GM21717 (cell line): Measurements from ENCODE around the gene CARD14.
"Not testable (repeated sequence)": the region's sequence is repeated elsewhere in the genome, so short reads cannot be mapped to it uniquely, and the experiment has no call there.

ENCODE experiments used
- ATAC-seq: cut with Tn5 transposase; IDR thresholded peaks from one replicate; pipeline ENCODE4 v1.9.1; 2021; ENCODE audit warnings: mild to moderate bottlenecking, moderate library complexity; ENCODE audit not compliant: unreplicated experiment

The CARD14 gene

GRCh38 chr17:80147035-80147822 is 22.6 kb upstream of the CARD14 start, which contains the start of gene EIF4A3:
EIF4A3 (minus strand) TSS chr17:80147128; CDS start chr17:80146961, 167 bp downstream.
- ATAC-seq, result peak; percentile 75

GRCh38 chr17:80151333-80151732 is 18.5 kb upstream of the CARD14 start:
- ATAC-seq, result no peak

- no peak for ATAC-seq
Measured at GRCh38 chr17:80152081-80152702, 17.6 kb upstream of the CARD14 start.

GRCh38 chr17:80153004-80153403 is 16.8 kb upstream of the CARD14 start:
- ATAC-seq, result no peak

GRCh38 chr17:80154166-80154565 is 15.7 kb upstream of the CARD14 start:
- ATAC-seq, result no peak

GRCh38 chr17:80155600-80155999 is 14.2 kb upstream of the CARD14 start:
- ATAC-seq, result not testable (repeated sequence)

GRCh38 chr17:80158846-80159245 is 11.0 kb upstream of the CARD14 start:
- no peak for ATAC-seq

- no peak for ATAC-seq
Measured at GRCh38 chr17:80160536-80160935, 9.3 kb upstream of the CARD14 start.

GRCh38 chr17:80163336-80163735 is 6.5 kb upstream of the CARD14 start:
- ATAC-seq, result no peak

- no peak for ATAC-seq
Measured at GRCh38 chr17:80164185-80164584, 5.6 kb upstream of the CARD14 start.

- ATAC-seq, result no peak
Measured at GRCh38 chr17:80166446-80166845, 3.4 kb upstream of the CARD14 start.

- ATAC-seq, result no peak
Measured at GRCh38 chr17:80168371-80168770, 1.5 kb upstream of the CARD14 start.

- no peak for ATAC-seq
Measured at GRCh38 chr17:80169107-80169506, 723 bp upstream of the CARD14 start.

- no peak for ATAC-seq
Measured at GRCh38 chr17:80171681-80172080, 1.9 kb downstream of the CARD14 start.

GRCh38 chr17:80173126-80173525 is 3.3 kb downstream of the CARD14 start:
- ATAC-seq, result no peak

- no peak for ATAC-seq
Measured at GRCh38 chr17:80173916-80174315, 4.1 kb downstream of the CARD14 start.

GRCh38 chr17:80176757-80177156 is 6.9 kb downstream of the CARD14 start:
- ATAC-seq, result no peak

GRCh38 chr17:80177986-80178595 is 8.3 kb downstream of the CARD14 start:
- ATAC-seq, result no peak

GRCh38 chr17:80180192-80180591 is 10.4 kb downstream of the CARD14 start:
- no peak for ATAC-seq

- ATAC-seq, result no peak
Measured at GRCh38 chr17:80181431-80181830, 11.6 kb downstream of the CARD14 start.

- ATAC-seq, result no peak
Measured at GRCh38 chr17:80182118-80182844, 12.5 kb downstream of the CARD14 start.
